GM23338 (cell line): Measurements from ENCODE around the gene NVL. TPM values are rescaled to one million over a fixed set of nuclear protein-coding genes. Genes with fewer than 3 reads are reported as not detected.
A peak's percentile ranks its signal among the peaks of the same experiment; 100 is the strongest.

Source experiments
- ATAC-seq: fragments of 200-7000 bp; cut with Tn5 transposase; 3 replicates; pipeline ENCODE4 v1.9.1; 2020
- DNase-seq: peaks from one replicate; pipeline ENCODE4 v3.0.0-alpha.2; 2015; ENCODE audit warnings: low spot score
- H2AFZ ChIP-seq: fragments of 200-600 bp; sonication (generic); 2 replicates; pipeline ENCODE4 v1.8.0; 2016; ENCODE audit warnings: antibody characterized with exemption, mild to moderate bottlenecking, moderate library complexity
- H3F3A ChIP-seq: fragments of 200-600 bp; sonication (generic); replicated peaks from 2 replicates; pipeline ENCODE4 v1.8.0; 2017; ENCODE audit warnings: antibody characterized with exemption, mixed run types, low read depth
- H3K27ac ChIP-seq: fragments of 200-600 bp; sonication (generic); 2 replicates; pipeline ENCODE4 v1.6.1; 2016; ENCODE audit warnings: low read depth
- H3K27me3 ChIP-seq: fragments of 200-600 bp; sonication (generic); 2 replicates; pipeline ENCODE4 v1.8.0; 2016; ENCODE audit warnings: mild to moderate bottlenecking, mixed run types, moderate library complexity; ENCODE audit not compliant: insufficient read depth
- H3K36me3 ChIP-seq: fragments of 200-600 bp; sonication (generic); 2 replicates; pipeline ENCODE4 v1.8.0; 2016; ENCODE audit warnings: mild to moderate bottlenecking; ENCODE audit not compliant: insufficient read depth
- H3K4me1 ChIP-seq: fragments of 200-600 bp; sonication (generic); 2 replicates; pipeline ENCODE4 v1.8.0; 2016; ENCODE audit warnings: mild to moderate bottlenecking, moderate library complexity; ENCODE audit not compliant: insufficient read depth
- H3K4me2 ChIP-seq: fragments of 200-600 bp; sonication (generic); 2 replicates; pipeline ENCODE4 v1.7.1; 2017; ENCODE audit warnings: mixed run types
- H3K4me3 ChIP-seq: fragments of 200-600 bp; sonication (generic); 2 replicates; pipeline ENCODE4 v1.6.1; 2016; ENCODE audit warnings: mixed run types
- H3K79me2 ChIP-seq: fragments of 200-600 bp; sonication (generic); replicated peaks from 2 replicates; pipeline ENCODE4 v1.8.0; 2017; ENCODE audit warnings: mild to moderate bottlenecking; ENCODE audit not compliant: insufficient read depth
- H3K9me2 ChIP-seq: fragments of 200-600 bp; sonication (generic); 2 replicates; pipeline ENCODE4 v1.8.0; 2017; ENCODE audit not compliant: insufficient read depth
- H4K20me1 ChIP-seq: fragments of 200-600 bp; sonication (generic); replicated peaks from 2 replicates; pipeline ENCODE4 v1.8.0; 2017; ENCODE audit warnings: mild to moderate bottlenecking; ENCODE audit not compliant: insufficient read depth
- H3K27ac Mint-ChIP-seq: 2 replicates; pipeline ENCODE4 v1.8.0; 2020; ENCODE audit warnings: inconsistent platforms, mild to moderate bottlenecking, moderate library complexity, mixed read lengths
- H3K27me3 Mint-ChIP-seq: 3 replicates; pipeline ENCODE4 v1.8.0; 2022; ENCODE audit warnings: low read depth, mild to moderate bottlenecking, moderate library complexity, mixed read lengths, inconsistent platforms; ENCODE audit not compliant: insufficient read depth, poor library complexity
- H3K36me3 Mint-ChIP-seq: 3 replicates; pipeline ENCODE4 v1.8.0; 2021; ENCODE audit warnings: low read depth, mild to moderate bottlenecking, inconsistent platforms, moderate library complexity, mixed read lengths
- H3K4me1 Mint-ChIP-seq: 3 replicates; pipeline ENCODE4 v1.8.0; 2020; ENCODE audit warnings: mild to moderate bottlenecking, inconsistent platforms, mixed read lengths
- H3K4me3 Mint-ChIP-seq: 3 replicates; pipeline ENCODE4 v1.8.0; 2021; ENCODE audit warnings: moderate library complexity, mild to moderate bottlenecking, inconsistent platforms, mixed read lengths
- H3K9me3 Mint-ChIP-seq: 3 replicates; pipeline ENCODE4 v1.8.0; 2020; ENCODE audit warnings: moderate library complexity, mild to moderate bottlenecking, inconsistent platforms, mixed read lengths
- CREB1 ChIP-seq: fragments of 250-450 bp; sonication (Bioruptor Pico); IDR thresholded peaks from 2 replicates; pipeline ENCODE4 v1.5.0; 2020; ENCODE audit warnings: low read depth, mild to moderate bottlenecking, moderate library complexity
- EZH2 ChIP-seq: fragments of 200-600 bp; sonication (generic); IDR thresholded peaks from one replicate; pipeline ENCODE4 v1.8.0; 2017; ENCODE audit warnings: antibody characterized with exemption, mild to moderate bottlenecking, low read depth; ENCODE audit not compliant: unreplicated experiment
- EZH2phosphoT487 ChIP-seq: fragments of 200-600 bp; sonication (generic); IDR thresholded peaks from one replicate; pipeline ENCODE4 v1.8.1; 2018; ENCODE audit warnings: antibody characterized with exemption; ENCODE audit not compliant: unreplicated experiment
- JUNB ChIP-seq: IDR thresholded peaks from one replicate; pipeline ENCODE4 v1.6.1; 2016; ENCODE audit warnings: antibody characterized with exemption; ENCODE audit not compliant: unreplicated experiment
- NANOG ChIP-seq: IDR thresholded peaks from 2 replicates; pipeline ENCODE4 v1.6.1; 2016; ENCODE audit warnings: antibody characterized with exemption, borderline replicate concordance
- POLR2AphosphoS5 ChIP-seq: IDR thresholded peaks from 2 replicates; pipeline ENCODE4 v1.6.1; 2016; ENCODE audit warnings: antibody characterized with exemption, low read depth
- STAT1 ChIP-seq: IDR thresholded peaks from one replicate; pipeline ENCODE4 v1.6.1; 2016; ENCODE audit warnings: antibody characterized with exemption; ENCODE audit not compliant: unreplicated experiment
- ZNF114 ChIP-seq: fragments of 250-450 bp; sonication (Bioruptor Pico); IDR thresholded peaks from 2 replicates; pipeline ENCODE4 v1.5.0; 2020; ENCODE audit warnings: mild to moderate bottlenecking, moderate library complexity
- ZNF331 ChIP-seq: fragments of 250-450 bp; sonication (Bioruptor Pico); IDR thresholded peaks from 2 replicates; pipeline ENCODE4 v1.5.0; 2020; ENCODE audit warnings: low read depth, mild to moderate bottlenecking, moderate library complexity
- ZNF462 ChIP-seq: fragments of 250-450 bp; sonication (Bioruptor Pico); IDR thresholded peaks from 2 replicates; pipeline ENCODE4 v1.5.0; 2020; ENCODE audit warnings: mild to moderate bottlenecking, moderate library complexity
- polyA plus RNA-seq: library from polyadenylated mRNA; unstranded; fragments of >200 nt; fragmentation: Nextera tagmentation; extraction: Ambion mirVana; gene quantifications from 2 replicates; pipeline ENCODE4 v1.2.1, GENCODE V29; 2016
- total RNA-seq: library from RNA; depleted of rRNA; stranded (reverse); fragments of >200 nt; shearing (Covaris generic); gene quantifications from 2 replicates; pipeline ENCODE4 v1.2.3, GENCODE V29; 2014
- TF ChIP-seq, protein P1 (sequence below), 2 experiments: fragments of 200-600 bp in 1 of 2; sonication (generic) in 1 of 2; conservative IDR thresholded peaks; 2 replicates each; pipeline versions ENCODE4 v1.5.1 to v1.6.1; 2016 to 2017; ENCODE audit warnings: antibody characterized with exemption in 2 of 2, low read depth in 2 of 2, mild to moderate bottlenecking in 2 of 2, moderate library complexity in 1 of 2
- TF ChIP-seq, protein P2 (sequence below): IDR thresholded peaks from one replicate; pipeline ENCODE4 v1.6.1; 2018; ENCODE audit warnings: antibody characterized with exemption; ENCODE audit not compliant: unreplicated experiment
- TF ChIP-seq, protein P3 (sequence below): IDR thresholded peaks from 2 replicates; pipeline ENCODE4 v1.6.1; 2016; ENCODE audit warnings: antibody characterized with exemption

The NVL gene
- total and polyA plus RNA-seq, 2 experiments from 2014 or later = 44.4 to 71.7 TPM

GRCh38 chr1:224373008-224373590 is 43.1 kb upstream of the NVL start:
- H3K4me1 Mint-ChIP-seq = no peaks in the 10 kb centered on the region
- peaks cover 58% of the 10 kb centered on the region for H3K36me3 ChIP-seq
- no peak overlapping the region for H3K4me3 Mint-ChIP-seq
- H3K27me3 ChIP-seq = no peaks in the 10 kb centered on the region
- peaks cover 88% of the 10 kb centered on the region for H3K36me3 Mint-ChIP-seq
- H3K4me2 ChIP-seq = no peak overlapping the region
- no peaks in the 10 kb centered on the region for H3K4me1 ChIP-seq
- no peaks in the 10 kb centered on the region for H3K9me3 Mint-ChIP-seq
- H3K27ac Mint-ChIP-seq = no peak overlapping the region
- no peak overlapping the region for H3K4me3 ChIP-seq
- H3K9me2 ChIP-seq = no peaks in the 10 kb centered on the region
- TF ChIP-seq EZH2 (no peak), JUNB (no peak), ZNF114 (CRISPR knock-in tag) (no peak), ZNF462 (no peak), POLR2AphosphoS5 (no peak), CREB1 (CRISPR knock-in tag) (no peak), STAT1 (no peak), EZH2phosphoT487 (no peak), NANOG (no peak), ZNF331 (CRISPR knock-in tag) (no peak)
- TF ChIP-seq, protein P1, sequence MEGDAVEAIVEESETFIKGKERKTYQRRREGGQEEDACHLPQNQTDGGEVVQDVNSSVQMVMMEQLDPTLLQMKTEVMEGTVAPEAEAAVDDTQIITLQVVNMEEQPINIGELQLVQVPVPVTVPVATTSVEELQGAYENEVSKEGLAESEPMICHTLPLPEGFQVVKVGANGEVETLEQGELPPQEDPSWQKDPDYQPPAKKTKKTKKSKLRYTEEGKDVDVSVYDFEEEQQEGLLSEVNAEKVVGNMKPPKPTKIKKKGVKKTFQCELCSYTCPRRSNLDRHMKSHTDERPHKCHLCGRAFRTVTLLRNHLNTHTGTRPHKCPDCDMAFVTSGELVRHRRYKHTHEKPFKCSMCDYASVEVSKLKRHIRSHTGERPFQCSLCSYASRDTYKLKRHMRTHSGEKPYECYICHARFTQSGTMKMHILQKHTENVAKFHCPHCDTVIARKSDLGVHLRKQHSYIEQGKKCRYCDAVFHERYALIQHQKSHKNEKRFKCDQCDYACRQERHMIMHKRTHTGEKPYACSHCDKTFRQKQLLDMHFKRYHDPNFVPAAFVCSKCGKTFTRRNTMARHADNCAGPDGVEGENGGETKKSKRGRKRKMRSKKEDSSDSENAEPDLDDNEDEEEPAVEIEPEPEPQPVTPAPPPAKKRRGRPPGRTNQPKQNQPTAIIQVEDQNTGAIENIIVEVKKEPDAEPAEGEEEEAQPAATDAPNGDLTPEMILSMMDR (conservative IDR thresholded peaks at IDR 0.05; ENCODE audit: low read depth in 2 of 2) = no peak
- TF ChIP-seq, protein P2, sequence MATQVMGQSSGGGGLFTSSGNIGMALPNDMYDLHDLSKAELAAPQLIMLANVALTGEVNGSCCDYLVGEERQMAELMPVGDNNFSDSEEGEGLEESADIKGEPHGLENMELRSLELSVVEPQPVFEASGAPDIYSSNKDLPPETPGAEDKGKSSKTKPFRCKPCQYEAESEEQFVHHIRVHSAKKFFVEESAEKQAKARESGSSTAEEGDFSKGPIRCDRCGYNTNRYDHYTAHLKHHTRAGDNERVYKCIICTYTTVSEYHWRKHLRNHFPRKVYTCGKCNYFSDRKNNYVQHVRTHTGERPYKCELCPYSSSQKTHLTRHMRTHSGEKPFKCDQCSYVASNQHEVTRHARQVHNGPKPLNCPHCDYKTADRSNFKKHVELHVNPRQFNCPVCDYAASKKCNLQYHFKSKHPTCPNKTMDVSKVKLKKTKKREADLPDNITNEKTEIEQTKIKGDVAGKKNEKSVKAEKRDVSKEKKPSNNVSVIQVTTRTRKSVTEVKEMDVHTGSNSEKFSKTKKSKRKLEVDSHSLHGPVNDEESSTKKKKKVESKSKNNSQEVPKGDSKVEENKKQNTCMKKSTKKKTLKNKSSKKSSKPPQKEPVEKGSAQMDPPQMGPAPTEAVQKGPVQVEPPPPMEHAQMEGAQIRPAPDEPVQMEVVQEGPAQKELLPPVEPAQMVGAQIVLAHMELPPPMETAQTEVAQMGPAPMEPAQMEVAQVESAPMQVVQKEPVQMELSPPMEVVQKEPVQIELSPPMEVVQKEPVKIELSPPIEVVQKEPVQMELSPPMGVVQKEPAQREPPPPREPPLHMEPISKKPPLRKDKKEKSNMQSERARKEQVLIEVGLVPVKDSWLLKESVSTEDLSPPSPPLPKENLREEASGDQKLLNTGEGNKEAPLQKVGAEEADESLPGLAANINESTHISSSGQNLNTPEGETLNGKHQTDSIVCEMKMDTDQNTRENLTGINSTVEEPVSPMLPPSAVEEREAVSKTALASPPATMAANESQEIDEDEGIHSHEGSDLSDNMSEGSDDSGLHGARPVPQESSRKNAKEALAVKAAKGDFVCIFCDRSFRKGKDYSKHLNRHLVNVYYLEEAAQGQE = no peak
- TF ChIP-seq, protein P3, sequence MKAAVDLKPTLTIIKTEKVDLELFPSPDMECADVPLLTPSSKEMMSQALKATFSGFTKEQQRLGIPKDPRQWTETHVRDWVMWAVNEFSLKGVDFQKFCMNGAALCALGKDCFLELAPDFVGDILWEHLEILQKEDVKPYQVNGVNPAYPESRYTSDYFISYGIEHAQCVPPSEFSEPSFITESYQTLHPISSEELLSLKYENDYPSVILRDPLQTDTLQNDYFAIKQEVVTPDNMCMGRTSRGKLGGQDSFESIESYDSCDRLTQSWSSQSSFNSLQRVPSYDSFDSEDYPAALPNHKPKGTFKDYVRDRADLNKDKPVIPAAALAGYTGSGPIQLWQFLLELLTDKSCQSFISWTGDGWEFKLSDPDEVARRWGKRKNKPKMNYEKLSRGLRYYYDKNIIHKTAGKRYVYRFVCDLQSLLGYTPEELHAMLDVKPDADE = no peak
- peaks cover 21% of the 10 kb centered on the region for H4K20me1 ChIP-seq
- H3K27ac ChIP-seq = peak overlapping the region; percentile 59; the same call in 1 of the 2 replicates
- ATAC-seq (no peak), DNase-seq (no peak)
- peaks cover 22% of the 10 kb centered on the region; the same call in 1 of the 2 replicates for H3F3A ChIP-seq
- H2AFZ ChIP-seq = no peak overlapping the region
- peaks cover 19% of the 10 kb centered on the region for H3K79me2 ChIP-seq
- H3K27me3 Mint-ChIP-seq = no peaks in the 10 kb centered on the region
